Measurements from ENCODE around the gene LGALS14. TPM values are rescaled to one million over a fixed set of nuclear protein-coding genes. Genes with fewer than 3 reads are reported as not detected.
"Not testable (repeated sequence)": the region's sequence is repeated elsewhere in the genome, so short reads cannot be mapped to it uniquely, and the experiment has no call there.

The LGALS14 gene
- total RNA-seq, 1 donor from 2014 or later, result not detected

- DNase-seq (ENCODE audit: missing footprints); ATAC-seq; intact Hi-C loops (cut with DNase I): not testable (repeated sequence)
Measured at GRCh38 chr19:39688637-39689036, 15.6 kb upstream of the LGALS14 start.

DNA sequence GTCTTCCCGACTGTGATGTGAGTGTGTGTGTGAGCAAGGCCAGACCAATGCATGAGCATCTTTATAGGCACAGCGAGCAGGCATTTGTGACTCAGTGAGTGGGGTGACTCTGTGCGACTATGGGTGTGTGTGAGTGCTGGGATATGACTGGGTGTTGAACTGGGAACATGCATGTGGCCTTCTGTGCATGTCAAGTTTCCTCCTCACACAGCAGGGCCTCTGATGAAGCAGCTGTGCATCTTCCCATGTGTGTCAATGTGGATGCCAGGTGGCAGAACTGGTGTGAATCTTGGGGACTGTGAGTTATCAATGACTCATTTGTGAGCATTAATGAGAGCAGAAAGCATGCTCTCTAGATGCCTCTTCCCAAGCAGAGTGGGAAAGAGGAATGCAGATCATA lies 12.1 kb upstream of the LGALS14 start:
- ATAC-seq (no peak), DNase-seq (ENCODE audit: missing footprints) (no peak)
- intact Hi-C loops (cut with DNase I), result no loop called here

GRCh38 chr19:39692822-39693221 lies 11.5 kb upstream of the LGALS14 start:
- intact Hi-C loops (cut with DNase I), result no loop called here
- ATAC-seq, result no peak
- no peak for DNase-seq (ENCODE audit: missing footprints)

- ATAC-seq, result no peak
Measured at GRCh38 chr19:39695759-39696158, 8.5 kb upstream of the LGALS14 start.

GRCh38 chr19:39696387-39696786 lies 7.9 kb upstream of the LGALS14 start:
- intact Hi-C loops (cut with DNase I), result no loop called here
- DNase-seq (ENCODE audit: missing footprints), result no peak
- no peak for ATAC-seq

More at GRCh38 chr19:39695759-39696158, 8.5 kb upstream of the LGALS14 start:
- intact Hi-C loops (cut with DNase I), result no loop called here
- no peak for DNase-seq (ENCODE audit: missing footprints)

- ATAC-seq (no peak), DNase-seq (ENCODE audit: missing footprints) (no peak)
- intact Hi-C loops (cut with DNase I), result no loop called here
Measured at GRCh38 chr19:39698535-39698934, 5.7 kb upstream of the LGALS14 start.

DNA sequence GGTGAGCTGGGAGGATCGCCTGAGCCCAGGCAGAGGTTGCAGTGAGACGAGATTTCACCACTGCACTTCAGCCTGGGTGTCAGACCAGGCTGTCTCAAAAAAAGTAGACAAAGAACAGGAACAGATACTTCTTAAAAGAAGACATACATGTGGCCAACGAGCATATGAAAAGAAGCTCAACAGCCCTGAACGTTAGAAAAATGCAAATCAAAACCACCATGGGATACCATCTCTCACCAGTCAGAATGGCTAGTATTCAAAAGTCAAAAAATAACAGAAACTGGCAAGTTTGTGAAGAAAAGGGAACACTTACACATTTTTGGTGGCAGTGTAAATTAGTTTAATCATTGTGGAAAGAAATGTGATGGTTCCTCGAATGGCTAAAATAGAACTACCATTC lies 3.0 kb upstream of the LGALS14 start:
- intact Hi-C loops (cut with DNase I), result no loop called here
- DNase-seq (ENCODE audit: missing footprints), result no peak
- ATAC-seq, result no peak

GRCh38 chr19:39705578-39706188 lies 1.4 kb downstream of the LGALS14 start:
- no peak for DNase-seq (ENCODE audit: missing footprints)
- no peak for ATAC-seq
- intact Hi-C loops (cut with DNase I), result no loop called here

- DNase-seq (ENCODE audit: missing footprints) (no peak), ATAC-seq (no peak)
- intact Hi-C loops (cut with DNase I), result no loop called here
Measured at GRCh38 chr19:39708594-39708993, 4.3 kb downstream of the LGALS14 start.

GRCh38 chr19:39709026-39709872 lies 5.0 kb downstream of the LGALS14 start:
- no peak for DNase-seq (ENCODE audit: missing footprints)
- no peak for ATAC-seq
- intact Hi-C loops (cut with DNase I), result no loop called here

GRCh38 chr19:39710333-39710890 lies 6.1 kb downstream of the LGALS14 start:
- DNase-seq (ENCODE audit: missing footprints) (no peak), ATAC-seq (no peak)
- intact Hi-C loops (cut with DNase I), result no loop called here

GRCh38 chr19:39720144-39720543 lies 15.9 kb downstream of the LGALS14 start:
- DNase-seq (ENCODE audit: missing footprints); intact Hi-C loops (cut with DNase I); ATAC-seq: not testable (repeated sequence)

DNA sequence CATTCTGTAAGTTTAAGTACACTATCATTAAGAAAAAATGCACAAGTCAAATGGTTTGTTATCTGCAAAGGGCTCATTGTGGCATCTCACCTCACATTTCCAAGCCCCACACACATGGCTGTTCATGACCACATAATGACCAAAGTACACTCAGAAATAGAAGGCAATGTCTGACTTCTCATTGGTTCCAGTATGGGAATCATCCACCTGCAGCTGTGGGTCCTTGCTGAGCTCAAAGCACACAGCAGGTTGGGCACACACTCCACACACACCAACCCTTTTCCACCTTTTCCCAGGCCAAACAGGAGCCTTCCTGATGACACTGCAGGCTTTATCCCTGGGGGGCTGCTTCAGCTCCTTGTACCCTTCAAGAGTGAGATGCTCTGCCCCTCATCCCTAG lies 21.7 kb downstream of the LGALS14 start:
- intact Hi-C loops (cut with DNase I), result no loop called here
- DNase-seq (ENCODE audit: missing footprints) (no peak), ATAC-seq (no peak)

DNA sequence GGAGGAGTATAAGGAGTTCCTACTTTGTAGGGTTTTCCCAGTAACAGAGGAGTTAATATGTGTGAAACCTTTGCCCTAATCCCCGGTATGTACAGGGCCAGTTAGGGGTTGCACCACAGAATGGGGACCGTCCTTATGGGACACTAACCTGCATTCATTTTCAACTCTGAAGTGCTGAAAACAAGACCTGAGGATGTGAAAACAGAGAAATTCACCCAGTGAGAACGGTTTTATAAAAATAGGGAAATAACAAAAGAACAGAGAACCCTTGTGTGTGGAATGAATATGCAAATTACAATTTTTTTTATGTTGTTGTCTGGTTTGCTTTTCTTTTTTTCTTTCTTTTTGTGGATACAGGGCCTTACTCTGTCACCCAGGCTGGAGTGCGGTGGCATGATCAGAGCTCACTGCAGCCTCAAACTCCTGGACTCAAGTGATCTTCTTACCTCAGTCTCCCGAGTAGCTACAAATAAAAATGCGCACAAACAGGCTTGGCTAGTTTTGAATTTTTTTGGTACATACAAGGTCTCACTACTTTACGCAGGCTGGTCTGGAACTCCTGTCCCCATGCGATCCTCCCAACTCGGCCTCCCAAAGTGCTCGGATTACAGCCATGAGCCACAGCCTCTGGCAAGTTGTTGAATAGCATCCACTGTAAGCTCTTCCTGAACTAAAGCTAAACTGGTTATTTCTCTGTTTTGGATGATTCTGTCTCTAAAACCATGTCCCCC lies 23.0 kb downstream of the LGALS14 start:
- no peak for ATAC-seq
- intact Hi-C loops (cut with DNase I), result no loop called here
- DNase-seq (ENCODE audit: missing footprints), result no peak

- ATAC-seq, result no peak
Measured at GRCh38 chr19:39728040-39728439, 23.8 kb downstream of the LGALS14 start.

GRCh38 chr19:39729594-39729993 lies 25.3 kb downstream of the LGALS14 start:
- ATAC-seq, result no peak
- no peak for DNase-seq (ENCODE audit: missing footprints)
- intact Hi-C loops (cut with DNase I), result no loop called here

More at GRCh38 chr19:39728040-39728439, 23.8 kb downstream of the LGALS14 start:
- DNase-seq (ENCODE audit: missing footprints), result no peak
- intact Hi-C loops (cut with DNase I), result no loop called here

DNA sequence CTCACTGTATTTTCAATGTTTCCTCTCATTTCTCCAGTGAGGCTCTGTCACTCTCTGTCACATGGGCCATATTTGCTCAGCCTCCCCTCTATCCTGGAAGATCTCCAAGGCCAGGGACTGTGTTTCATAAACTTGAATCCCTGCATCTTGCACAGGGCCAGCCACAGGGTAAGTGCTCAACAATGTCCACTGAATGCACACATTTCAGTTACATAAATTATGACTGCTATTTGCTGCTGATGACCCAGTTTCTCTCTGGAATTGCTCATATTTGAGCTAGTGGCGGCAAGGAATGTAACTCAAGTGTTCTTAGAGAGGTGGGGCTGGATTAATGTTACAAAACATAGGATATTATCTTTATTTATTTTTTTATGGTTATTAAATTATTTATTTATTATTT lies 27.4 kb downstream of the LGALS14 start:
- no peak for DNase-seq (ENCODE audit: missing footprints)
- intact Hi-C loops (cut with DNase I), result no loop called here
- ATAC-seq, result no peak

DNA sequence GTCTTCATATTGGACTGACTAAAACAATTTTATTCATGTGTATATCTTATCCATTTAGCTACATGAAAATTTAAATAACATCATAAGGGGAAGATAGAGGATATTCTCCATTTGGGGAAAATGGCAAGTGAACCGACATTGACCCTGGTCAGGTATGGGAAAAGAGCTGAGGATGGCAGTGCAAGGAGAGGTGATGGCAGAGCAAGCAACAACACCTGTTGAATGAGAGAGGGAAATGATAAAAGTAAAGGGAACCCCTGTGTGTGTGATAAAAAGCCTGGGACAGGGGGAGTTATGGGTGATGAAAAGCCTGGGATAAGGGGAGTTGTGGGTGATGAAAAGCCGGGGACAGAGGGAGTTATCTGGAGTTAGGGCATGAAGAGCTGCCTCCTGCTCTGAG lies 29.6 kb downstream of the LGALS14 start:
- intact Hi-C loops (cut with DNase I), result no loop called here
- ATAC-seq, result no peak
- no peak for DNase-seq (ENCODE audit: missing footprints)

DNA sequence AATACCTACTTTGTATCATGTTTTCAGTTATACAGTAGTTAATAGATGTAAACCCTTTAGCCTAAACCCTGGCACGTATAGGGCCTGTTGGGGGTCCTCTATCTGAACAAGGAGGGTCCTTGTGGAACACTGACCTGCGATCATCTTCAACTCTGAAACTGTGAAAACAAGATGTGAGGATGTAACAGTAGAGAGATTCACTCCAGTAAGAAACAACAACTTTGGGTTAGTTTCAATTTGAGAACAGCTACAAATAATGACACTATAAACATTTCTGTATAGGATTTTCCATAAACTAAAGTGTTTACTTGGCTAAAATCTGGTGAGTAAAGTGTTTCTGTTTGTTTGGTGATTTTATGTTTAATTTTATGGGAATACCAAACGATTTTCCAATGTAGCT lies 31.4 kb downstream of the LGALS14 start:
- ATAC-seq, result no peak

More for the DNA sequence above, 31.4 kb downstream of the LGALS14 start:
- DNase-seq (ENCODE audit: missing footprints), result no peak
- intact Hi-C loops (cut with DNase I), result no loop called here
